Sigmoid colon (tissue), 4 donors: ENCODE data around the gene FBXO2.

Source experiments
- POLR2A ChIP-seq, 2 donors: fragments of 450-650 bp; IDR thresholded peaks; one replicate each; pipeline ENCODE4 v1.6.1; 2016; ENCODE audit warnings: antibody characterized with exemption in 2 of 2, mild to moderate bottlenecking in 2 of 2, moderate library complexity in 2 of 2
- POLR2AphosphoS5 ChIP-seq, 4 donors: sonication (generic); formaldehyde crosslinking; IDR thresholded peaks; one replicate each; pipeline ENCODE4 v1.6.1; 2017; ENCODE audit warnings: antibody characterized with exemption in 4 of 4
- TF ChIP-seq, protein P1 (sequence below), 4 experiments: fragments of 450-650 bp in 3 of 4; fragments of 200-600 bp in 1 of 4; IDR thresholded peaks; one replicate each; pipeline ENCODE4 v1.5.1; 2016 to 2019; ENCODE audit warnings: antibody characterized with exemption in 4 of 4, mild to moderate bottlenecking in 3 of 4, moderate library complexity in 2 of 4

DNA sequence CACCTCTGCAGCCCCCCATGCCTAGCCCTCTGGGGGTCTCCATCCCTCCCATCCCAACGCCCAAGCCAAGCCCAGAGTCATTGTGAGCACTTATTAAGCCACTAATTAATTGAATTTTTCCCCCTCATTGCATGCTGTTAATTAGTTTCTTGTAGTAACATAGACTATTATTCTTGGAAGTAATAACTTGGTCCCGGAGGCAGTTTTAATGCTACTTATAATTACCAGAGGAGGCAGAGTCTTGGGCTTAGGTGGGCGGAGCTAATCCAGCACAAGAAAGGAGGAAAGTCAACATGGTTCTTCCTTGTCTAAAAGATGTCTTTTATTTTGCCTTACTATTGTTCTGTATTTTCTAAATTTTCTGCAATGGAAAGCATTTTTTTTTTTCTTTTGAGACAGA, 27.7 kb downstream of the FBXO2 start:
- TF ChIP-seq, protein P1, sequence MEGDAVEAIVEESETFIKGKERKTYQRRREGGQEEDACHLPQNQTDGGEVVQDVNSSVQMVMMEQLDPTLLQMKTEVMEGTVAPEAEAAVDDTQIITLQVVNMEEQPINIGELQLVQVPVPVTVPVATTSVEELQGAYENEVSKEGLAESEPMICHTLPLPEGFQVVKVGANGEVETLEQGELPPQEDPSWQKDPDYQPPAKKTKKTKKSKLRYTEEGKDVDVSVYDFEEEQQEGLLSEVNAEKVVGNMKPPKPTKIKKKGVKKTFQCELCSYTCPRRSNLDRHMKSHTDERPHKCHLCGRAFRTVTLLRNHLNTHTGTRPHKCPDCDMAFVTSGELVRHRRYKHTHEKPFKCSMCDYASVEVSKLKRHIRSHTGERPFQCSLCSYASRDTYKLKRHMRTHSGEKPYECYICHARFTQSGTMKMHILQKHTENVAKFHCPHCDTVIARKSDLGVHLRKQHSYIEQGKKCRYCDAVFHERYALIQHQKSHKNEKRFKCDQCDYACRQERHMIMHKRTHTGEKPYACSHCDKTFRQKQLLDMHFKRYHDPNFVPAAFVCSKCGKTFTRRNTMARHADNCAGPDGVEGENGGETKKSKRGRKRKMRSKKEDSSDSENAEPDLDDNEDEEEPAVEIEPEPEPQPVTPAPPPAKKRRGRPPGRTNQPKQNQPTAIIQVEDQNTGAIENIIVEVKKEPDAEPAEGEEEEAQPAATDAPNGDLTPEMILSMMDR (IDR thresholded peaks at IDR 0.05), result no peak
- TF ChIP-seq POLR2A (IDR thresholded peaks at IDR 0.05) (no peak), POLR2AphosphoS5 (IDR thresholded peaks at IDR 0.05) (no peak)
